HepG2 (cell line): Measurements from ENCODE around the gene CLP1. TPM values are rescaled to one million over a fixed set of nuclear protein-coding genes. Genes with fewer than 3 reads are reported as not detected.

Experiments used
- ASH2L ChIP-seq: fragments of 300-600, 200-600 bp; sonication (generic); IDR thresholded peaks from 2 replicates; pipeline ENCODE4 v1.7.0; 2017; ENCODE audit warnings: low read depth, mild to moderate bottlenecking, moderate library complexity, mixed read lengths, low read length; ENCODE audit not compliant: insufficient read length
- DBP ChIP-seq: sonication (generic); formaldehyde crosslinking; IDR thresholded peaks from 2 replicates; pipeline ENCODE4 v1.4.0; 2020; ENCODE audit warnings: missing genetic modification reagents; ENCODE audit errors: not compliant biosample characterization
- GZF1 ChIP-seq: sonication (generic); formaldehyde crosslinking; IDR thresholded peaks from 2 replicates; pipeline ENCODE4 v1.5.1; 2020; ENCODE audit warnings: mild to moderate bottlenecking, missing genetic modification reagents
- NCOA2 ChIP-seq: sonication (generic); formaldehyde crosslinking; IDR thresholded peaks from 2 replicates; pipeline ENCODE4 v1.8.0; 2022; ENCODE audit warnings: inconsistent platforms
- NFRKB ChIP-seq: fragments of 450-650 bp; IDR thresholded peaks from 2 replicates; pipeline ENCODE4 v1.6.1; 2017
- ZBTB42 ChIP-seq: sonication (generic); formaldehyde crosslinking; IDR thresholded peaks from 2 replicates; pipeline ENCODE4 v1.5.0; 2020; ENCODE audit warnings: mild to moderate bottlenecking, missing genetic modification reagents
- ZNF318 ChIP-seq: sonication (generic); formaldehyde crosslinking; IDR thresholded peaks from 2 replicates; pipeline ENCODE4 v1.4.0; 2020; ENCODE audit warnings: mild to moderate bottlenecking, missing genetic modification reagents
- ZNF512B ChIP-seq: sonication (generic); formaldehyde crosslinking; IDR thresholded peaks from 2 replicates; pipeline ENCODE4 v1.5.1; 2020; ENCODE audit warnings: missing genetic modification reagents, mild to moderate bottlenecking, borderline replicate concordance
- ZNF672 ChIP-seq: sonication (generic); formaldehyde crosslinking; IDR thresholded peaks from 2 replicates; pipeline ENCODE4 v1.8.1; 2022; ENCODE audit warnings: missing genetic modification reagents
- ZNF75D ChIP-seq: sonication (generic); formaldehyde crosslinking; IDR thresholded peaks from 2 replicates; pipeline ENCODE4 v1.8.1; 2023; ENCODE audit warnings: missing genetic modification reagents, mild to moderate bottlenecking, borderline replicate concordance
- ZNF776 ChIP-seq: sonication (generic); formaldehyde crosslinking; IDR thresholded peaks from 2 replicates; pipeline ENCODE4 v1.4.0; 2020; ENCODE audit warnings: mild to moderate bottlenecking, missing genetic modification reagents
- ZNF780A ChIP-seq: sonication (generic); formaldehyde crosslinking; IDR thresholded peaks from 2 replicates; pipeline ENCODE4 v1.8.0; 2022; ENCODE audit warnings: mild to moderate bottlenecking, missing genetic modification reagents, moderate library complexity
- polyA plus RNA-seq, 8 experiments: library from polyadenylated mRNA; depleted of rRNA in 3 of 8; stranded (reverse) in 7 of 8; unstranded in 1 of 8; fragments of >200 nt; fragmentation: Illumina TruSeq in 4 of 8; extraction: Trizol in 4 of 8; gene quantifications; 2 replicates each; pipeline versions ENCODE4 v1.2.1 to v1.2.3, GENCODE V29; 2011 to 2016; ENCODE audit warnings: low read depth in 4 of 8, missing spikeins in 1 of 8, mixed read lengths in 1 of 8; ENCODE audit not compliant: insufficient read depth in 1 of 8
- total RNA-seq, 5 experiments: library from RNA; depleted of rRNA; stranded (reverse); fragments of >200 nt; fragmentation: Illumina TruSeq; extraction: Trizol; gene quantifications; 2 replicates each; pipeline ENCODE4 v1.2.3, GENCODE V29; 2016; ENCODE audit warnings: low read depth in 1 of 5
- TF ChIP-seq, protein P1 (sequence below): IDR thresholded peaks from 2 replicates; pipeline ENCODE4 v1.6.1; 2016
- TF ChIP-seq, protein P2 (sequence below): sonication (generic); formaldehyde crosslinking; IDR thresholded peaks from 2 replicates; pipeline ENCODE4 v1.5.0; 2020; ENCODE audit warnings: missing genetic modification reagents
- TF ChIP-seq, protein P3 (sequence below): sonication (generic); formaldehyde crosslinking; IDR thresholded peaks from 2 replicates; pipeline ENCODE4 v1.4.0; 2020; ENCODE audit warnings: mild to moderate bottlenecking, missing genetic modification reagents

The CLP1 gene
- total and polyA plus RNA-seq, 2 of the 13 experiments (the other 11 are each of a cell fraction or from before 2014, with no cell fraction given), result 14.6 to 24.8 TPM

- TF ChIP-seq, protein P1, sequence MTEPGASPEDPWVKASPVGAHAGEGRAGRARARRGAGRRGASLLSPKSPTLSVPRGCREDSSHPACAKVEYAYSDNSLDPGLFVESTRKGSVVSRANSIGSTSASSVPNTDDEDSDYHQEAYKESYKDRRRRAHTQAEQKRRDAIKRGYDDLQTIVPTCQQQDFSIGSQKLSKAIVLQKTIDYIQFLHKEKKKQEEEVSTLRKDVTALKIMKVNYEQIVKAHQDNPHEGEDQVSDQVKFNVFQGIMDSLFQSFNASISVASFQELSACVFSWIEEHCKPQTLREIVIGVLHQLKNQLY (CRISPR knock-in tag), result 0 out of 2 replicates have a peak, but pooled peaks have one; percentile 19
- TF ChIP-seq ASH2L (no peak), ZNF672 (CRISPR knock-in tag) (no peak), ZBTB42 (CRISPR knock-in tag) (no peak), NCOA2 (CRISPR knock-in tag) (peak; percentile 55; the same call in 1 of the 2 replicates), GZF1 (CRISPR knock-in tag) (0 out of 2 replicates have a peak, but pooled peaks have one; percentile 44), ZNF75D (CRISPR knock-in tag) (no peak), ZNF512B (CRISPR knock-in tag) (peak; percentile 26; the same call in 1 of the 2 replicates), ZNF318 (no peak), NFRKB (no peak), ZNF780A (no peak; the same call in 1 of the 2 replicates), ZNF776 (CRISPR knock-in tag) (no peak), DBP (CRISPR knock-in tag) (no peak)
- TF ChIP-seq, protein P2, sequence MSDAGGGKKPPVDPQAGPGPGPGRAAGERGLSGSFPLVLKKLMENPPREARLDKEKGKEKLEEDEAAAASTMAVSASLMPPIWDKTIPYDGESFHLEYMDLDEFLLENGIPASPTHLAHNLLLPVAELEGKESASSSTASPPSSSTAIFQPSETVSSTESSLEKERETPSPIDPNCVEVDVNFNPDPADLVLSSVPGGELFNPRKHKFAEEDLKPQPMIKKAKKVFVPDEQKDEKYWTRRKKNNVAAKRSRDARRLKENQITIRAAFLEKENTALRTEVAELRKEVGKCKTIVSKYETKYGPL (CRISPR knock-in tag), result no peak
- TF ChIP-seq, protein P3, sequence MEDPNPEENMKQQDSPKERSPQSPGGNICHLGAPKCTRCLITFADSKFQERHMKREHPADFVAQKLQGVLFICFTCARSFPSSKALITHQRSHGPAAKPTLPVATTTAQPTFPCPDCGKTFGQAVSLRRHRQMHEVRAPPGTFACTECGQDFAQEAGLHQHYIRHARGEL (CRISPR knock-in tag), result no peak
These were observed 18.1 kb upstream of the CLP1 start (continued) for GRCh38 chr11:57639321-57640067.
